HG03025 (cell line): ENCODE measurements around the gene PRAMEF11.
"Not testable (repeated sequence)": the region's sequence is repeated elsewhere in the genome, so short reads cannot be mapped to it uniquely, and the experiment has no call there.

Experiments
- ATAC-seq: cut with Tn5 transposase; IDR thresholded peaks from one replicate; pipeline ENCODE4 v1.9.1; 2021; ENCODE audit warnings: mild to moderate bottlenecking, moderate library complexity; ENCODE audit not compliant: unreplicated experiment, low FRiP score

The PRAMEF11 gene

GRCh38 chr1:12831310-12831709 is at the start of gene PRAMEF11:
Gene PRAMEF11, minus strand, starts transcription at chr1:12831410. Its CDS starts 2,621 bp downstream, at chr1:12828789.
- ATAC-seq = not testable (repeated sequence)

- ATAC-seq = not testable (repeated sequence)
Measured at GRCh38 chr1:12878453-12878852, 47.2 kb upstream of the PRAMEF11 start.

GRCh38 chr1:12863131-12863880 is 32.1 kb upstream of the PRAMEF11 start:
- ATAC-seq = not testable (repeated sequence)

- ATAC-seq = not testable (repeated sequence)
Measured at GRCh38 chr1:12856786-12857185, 25.6 kb upstream of the PRAMEF11 start, which contains the start of gene PRAMEF2. Gene PRAMEF2, plus strand, starts transcription at chr1:12857086. Its CDS starts 1,924 bp downstream, at chr1:12859010.

- no peak for ATAC-seq
Measured at GRCh38 chr1:12851779-12852178, 20.6 kb upstream of the PRAMEF11 start.

- not testable (repeated sequence) for ATAC-seq
Measured at GRCh38 chr1:12848620-12849019, 17.4 kb upstream of the PRAMEF11 start, which contains the start of gene HNRNPCL1. Gene HNRNPCL1, minus strand, starts transcription at chr1:12848720. Its CDS starts 431 bp downstream, at chr1:12848289.

GRCh38 chr1:12833251-12833650 is 2.0 kb upstream of the PRAMEF11 start:
- not testable (repeated sequence) for ATAC-seq

- ATAC-seq = not testable (repeated sequence)
Measured at GRCh38 chr1:12819061-12819460, 12.1 kb downstream of the PRAMEF11 start.

- no peak for ATAC-seq
Measured at GRCh38 chr1:12811409-12811784, 19.8 kb downstream of the PRAMEF11 start.

GRCh38 chr1:12810691-12811408 is 20.4 kb downstream of the PRAMEF11 start:
- no peak for ATAC-seq

- no peak for ATAC-seq
Measured at GRCh38 chr1:12809933-12810332, 21.3 kb downstream of the PRAMEF11 start.

GRCh38 chr1:12799730-12800129 is 31.5 kb downstream of the PRAMEF11 start:
- ATAC-seq = no peak

GRCh38 chr1:12798911-12799310 is 32.3 kb downstream of the PRAMEF11 start:
- ATAC-seq = no peak

GRCh38 chr1:12791097-12791496 is 40.1 kb downstream of the PRAMEF11 start, which contains the start of gene PRAMEF1:
Gene PRAMEF1, plus strand, starts transcription at chr1:12791397. Its CDS starts 1,831 bp downstream, at chr1:12793228.
- ATAC-seq = not testable (repeated sequence)

GRCh38 chr1:12784729-12785128 is 46.5 kb downstream of the PRAMEF11 start:
- ATAC-seq = not testable (repeated sequence)

- ATAC-seq = not testable (repeated sequence)
Measured at GRCh38 chr1:12783783-12784182, 47.4 kb downstream of the PRAMEF11 start.

GRCh38 chr1:12781488-12781887 is 49.7 kb downstream of the PRAMEF11 start:
- not testable (repeated sequence) for ATAC-seq

- no peak for ATAC-seq
Measured at GRCh38 chr1:12778907-12779306, 52.3 kb downstream of the PRAMEF11 start.

GRCh38 chr1:12778061-12778460 is 53.1 kb downstream of the PRAMEF11 start:
- ATAC-seq = no peak

GRCh38 chr1:12776801-12777557 is 54.2 kb downstream of the PRAMEF11 start:
- ATAC-seq = no peak

GRCh38 chr1:12775443-12775842 is 55.8 kb downstream of the PRAMEF11 start:
- ATAC-seq = no peak
